DMS79 (cell line): ENCODE measurements around the gene LRCOL1.

Source experiments
- DNase-seq: peaks from one replicate; lab custom pipeline; 2025; lab: John Stamatoyannopoulos, UW

LRCOL1 gene

DNA sequence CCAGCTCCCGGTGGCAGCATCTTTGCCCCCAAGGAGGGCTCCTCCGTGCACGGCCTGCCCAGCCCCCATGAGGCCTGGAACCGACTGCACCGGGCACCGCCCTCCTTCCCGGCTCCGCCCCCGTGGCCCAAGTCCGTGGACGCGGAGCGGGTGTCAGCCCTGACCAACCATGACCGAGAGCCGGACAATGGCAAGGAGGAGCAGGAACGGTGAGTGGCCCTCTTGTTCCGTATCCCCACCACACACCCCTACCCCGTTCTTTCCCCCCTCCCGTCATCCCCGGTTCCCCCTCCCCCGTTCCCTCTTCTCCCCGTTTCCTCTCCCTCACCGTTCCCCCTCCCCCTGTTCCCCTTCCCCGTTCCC lies 28.3 kb downstream of the LRCOL1 start:
- DNase-seq, result no peak

DNA sequence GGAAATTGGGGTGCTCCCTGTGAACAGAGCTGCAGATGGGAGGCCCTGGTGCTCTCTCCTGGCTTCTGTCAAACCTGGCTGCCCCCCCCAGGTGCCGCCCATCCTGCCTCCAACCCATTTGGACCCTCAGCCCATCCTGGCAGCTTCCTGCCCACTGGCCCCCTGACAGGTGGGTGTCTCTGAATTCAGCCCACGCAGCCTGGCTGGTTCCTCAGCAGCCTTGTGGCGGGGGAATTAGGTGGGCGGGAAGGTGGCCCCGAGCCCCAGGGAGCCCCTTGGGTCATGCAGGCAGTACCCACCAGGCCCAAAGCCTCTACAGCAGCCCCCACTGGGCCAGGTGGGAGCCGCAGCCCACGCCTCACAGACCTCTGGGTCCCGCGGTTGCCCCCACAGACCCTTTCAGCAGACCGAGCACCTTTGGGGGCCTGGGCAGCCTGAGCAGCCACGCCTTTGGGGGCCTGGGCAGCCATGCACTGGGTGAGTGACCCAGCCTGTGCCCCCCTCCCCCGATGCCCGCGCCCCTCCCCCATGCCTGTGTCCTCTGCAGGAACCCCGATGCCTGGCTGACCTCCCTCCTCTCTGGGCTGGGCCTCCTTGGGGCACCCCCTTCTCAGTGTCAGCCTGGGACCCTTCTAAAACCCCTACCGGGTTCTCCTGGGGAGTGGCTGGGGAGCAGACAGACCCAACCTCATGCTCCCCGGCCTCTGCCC lies 28.9 kb downstream of the LRCOL1 start:
- DNase-seq, result no peak

DNA sequence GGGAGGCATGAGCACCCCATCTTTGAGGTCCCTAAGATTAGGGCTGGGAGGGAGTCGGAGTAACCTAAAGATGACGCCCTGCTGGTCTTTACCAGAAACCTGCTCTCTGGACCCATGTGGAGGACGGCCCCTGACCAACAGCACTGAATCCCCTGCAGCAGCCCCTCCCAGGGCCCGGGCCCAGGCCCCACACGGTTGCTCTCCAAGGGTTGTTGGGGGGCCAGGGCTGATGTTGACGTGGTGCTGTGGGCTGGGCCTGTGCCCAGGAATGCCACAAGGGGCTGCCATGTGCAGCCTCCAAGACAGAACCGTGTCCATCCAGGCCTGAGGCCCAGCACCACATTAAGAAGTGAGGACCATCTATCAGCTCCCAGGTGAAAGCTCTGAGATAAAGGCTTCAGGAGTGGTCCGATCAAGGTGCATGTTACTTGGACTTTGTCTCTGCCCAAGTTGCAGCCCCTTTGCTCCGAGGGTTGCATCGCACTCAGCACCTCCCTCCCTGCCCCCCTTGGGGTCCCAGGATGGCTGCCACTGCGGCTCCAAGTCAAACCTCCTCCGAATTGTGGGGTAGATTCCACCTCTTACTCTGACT lies 29.6 kb downstream of the LRCOL1 start:
- DNase-seq, result no peak

GRCh38 chr12:132579744-132580143 lies 30.6 kb downstream of the LRCOL1 start:
- no peak for DNase-seq

DNA sequence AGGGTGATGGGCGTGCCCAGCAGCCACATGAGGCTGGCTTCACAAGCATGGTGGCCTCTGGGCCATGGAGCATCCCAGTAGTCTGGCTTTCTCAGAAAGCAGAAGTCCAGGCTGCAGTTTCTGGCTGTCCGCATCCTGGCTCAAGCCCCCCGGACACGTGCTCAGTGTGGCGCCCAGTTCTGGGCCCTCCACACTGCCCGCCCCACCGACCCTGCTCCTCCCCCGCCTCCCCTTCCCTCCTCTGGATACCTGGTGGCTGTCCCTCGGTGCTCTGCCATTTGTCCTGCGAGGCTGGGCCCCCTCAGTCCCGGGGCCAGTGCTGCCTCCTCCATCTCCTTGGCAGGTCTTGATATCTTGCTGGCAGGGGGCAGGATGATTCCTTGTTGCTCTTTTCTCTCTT lies 31.6 kb downstream of the LRCOL1 start:
- no peak for DNase-seq

DNA sequence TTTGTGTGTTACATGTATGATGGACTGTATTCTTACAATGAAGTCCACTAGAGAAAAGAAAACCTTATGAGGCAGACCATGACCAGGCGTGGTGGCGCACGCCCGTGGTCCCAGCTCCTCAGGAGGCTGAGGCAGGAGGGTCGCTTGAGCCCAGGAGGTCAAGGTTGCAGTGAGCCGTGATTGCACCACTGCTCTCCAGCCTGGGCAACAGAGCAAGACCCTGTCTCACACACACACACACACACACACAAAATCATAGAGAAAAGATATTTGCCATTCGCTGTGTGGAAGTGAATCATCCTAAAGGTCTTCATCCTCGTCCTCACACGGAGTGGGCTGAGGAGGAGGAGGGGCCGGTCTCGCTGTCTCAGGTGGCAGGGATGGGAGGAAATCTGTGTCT lies 32.3 kb downstream of the LRCOL1 start:
- no peak for DNase-seq

DNA sequence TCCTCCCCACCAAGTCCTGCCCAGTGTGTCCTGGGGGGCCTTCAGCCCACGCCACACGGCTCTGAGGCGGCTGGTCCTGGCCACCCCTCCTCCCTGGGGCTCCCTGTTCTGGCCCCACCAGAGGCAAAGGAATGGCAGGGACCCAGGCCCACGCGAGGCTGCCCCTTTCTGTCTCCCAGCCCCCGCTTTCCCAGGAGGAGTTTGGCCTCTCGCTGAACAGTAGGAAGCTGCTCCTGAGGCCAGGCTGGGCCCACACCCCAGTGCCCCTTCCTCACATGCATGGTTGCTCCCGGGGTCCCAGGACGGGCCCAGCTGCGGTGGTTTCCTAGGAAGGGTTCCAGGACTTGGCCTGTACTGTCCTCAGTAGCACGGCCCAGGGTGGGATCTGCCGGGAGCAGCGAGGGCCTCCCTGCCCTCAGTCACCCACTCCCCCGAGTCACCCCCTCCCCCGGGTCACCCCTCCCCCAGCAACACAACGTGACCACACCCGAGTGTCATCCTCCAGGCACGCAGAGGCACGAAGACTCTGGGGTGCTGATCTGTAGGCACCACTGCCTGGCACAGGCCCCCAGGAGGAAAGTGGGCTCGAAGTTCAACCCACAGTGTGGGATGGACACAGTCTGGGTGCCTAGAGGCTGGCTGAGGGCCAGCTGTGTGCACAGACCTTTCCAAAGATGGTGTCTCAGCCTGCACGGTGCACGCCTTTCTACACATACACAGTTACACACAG lies 33.0 kb downstream of the LRCOL1 start:
- no peak for DNase-seq

- no peak for DNase-seq
Observed at GRCh38 chr12:132576701-132577100, 33.7 kb downstream of the LRCOL1 start.

DNA sequence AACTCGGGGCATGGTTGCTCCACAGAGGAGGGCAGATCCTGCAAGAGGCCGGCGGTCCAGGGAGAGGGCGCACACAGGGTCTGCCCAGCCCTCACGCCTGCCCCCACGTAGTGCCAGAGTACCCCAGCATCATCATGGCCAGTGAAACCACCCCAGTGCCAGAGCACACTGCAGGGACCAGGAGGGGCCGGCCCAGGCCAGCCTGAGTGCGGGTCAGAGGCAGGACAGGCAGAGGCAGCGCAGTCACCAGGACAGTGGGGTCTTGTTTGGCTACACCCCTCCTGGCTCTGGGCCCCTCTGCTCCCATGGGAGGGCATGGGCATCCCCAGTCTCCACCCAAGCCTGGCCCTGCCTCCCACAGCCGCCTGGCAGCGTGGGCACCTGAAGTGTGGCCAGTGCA lies 34.7 kb downstream of the LRCOL1 start:
- DNase-seq, result no peak

GRCh38 chr12:132574271-132574996 lies 35.9 kb downstream of the LRCOL1 start:
- DNase-seq, result no peak

GRCh38 chr12:132572801-132573760 lies 37.3 kb downstream of the LRCOL1 start:
- DNase-seq, result no peak

GRCh38 chr12:132572106-132572505 lies 38.3 kb downstream of the LRCOL1 start:
- DNase-seq, result no peak

DNA sequence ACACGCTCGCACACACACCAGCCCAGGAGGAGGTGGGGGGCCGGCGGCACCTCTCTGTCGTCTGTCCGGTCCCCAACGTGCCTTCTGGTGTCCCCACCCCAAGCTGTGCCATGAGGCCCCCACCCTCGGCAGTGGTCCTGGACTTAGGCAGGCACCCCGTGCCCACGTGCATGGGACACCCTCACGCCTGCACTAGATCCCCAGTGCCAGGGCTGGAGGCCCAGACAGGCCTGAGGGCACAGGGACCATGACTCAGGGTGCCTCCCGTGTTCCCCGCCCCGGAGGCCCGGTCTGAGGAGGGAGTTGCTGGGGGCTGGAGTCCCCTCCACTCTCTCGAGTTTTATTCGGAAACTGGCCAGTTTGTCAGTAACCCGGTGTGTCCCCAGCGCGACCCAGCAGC lies 38.8 kb downstream of the LRCOL1 start:
- no peak for DNase-seq

DNA sequence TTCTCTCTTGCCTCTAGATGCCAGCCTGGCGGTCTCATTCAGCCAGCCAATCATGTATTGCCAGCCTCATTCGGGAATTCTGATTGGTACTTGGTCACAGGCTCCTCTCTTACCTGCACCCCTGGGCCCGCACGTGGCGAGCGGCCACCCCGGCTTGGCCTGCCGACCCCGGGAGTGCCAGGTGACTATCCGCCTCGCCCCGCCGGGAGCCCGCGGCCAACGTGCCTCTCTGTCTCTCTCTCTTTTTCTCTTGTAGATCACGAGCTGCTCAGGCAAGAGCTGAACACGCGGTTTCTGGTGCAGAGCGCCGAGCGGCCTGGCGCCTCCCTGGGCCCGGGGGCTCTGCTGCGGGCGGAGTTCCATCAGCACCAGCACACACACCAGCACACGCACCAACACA lies 39.3 kb downstream of the LRCOL1 start:
- DNase-seq, result no peak

DNA sequence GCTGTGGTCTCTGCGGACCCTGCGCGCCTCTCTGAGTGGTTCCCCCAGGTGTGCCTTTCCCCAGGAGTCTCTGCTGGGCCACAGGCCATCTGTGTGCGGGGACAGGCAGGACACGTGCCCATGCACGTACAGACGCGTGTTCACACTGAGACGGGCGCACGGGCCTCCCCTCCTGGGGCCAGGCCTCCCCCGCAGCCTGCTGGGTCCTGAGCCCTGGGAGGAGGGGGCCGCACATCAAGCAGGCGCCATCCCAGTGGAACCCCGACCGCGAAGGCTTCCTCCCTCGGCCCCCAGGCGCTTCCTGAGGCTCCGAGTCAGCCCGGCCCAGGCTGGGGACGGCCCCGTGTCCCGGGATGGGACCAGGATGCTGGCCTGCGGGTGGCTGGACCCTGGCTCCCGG lies 39.7 kb downstream of the LRCOL1 start:
- no peak for DNase-seq

DNA sequence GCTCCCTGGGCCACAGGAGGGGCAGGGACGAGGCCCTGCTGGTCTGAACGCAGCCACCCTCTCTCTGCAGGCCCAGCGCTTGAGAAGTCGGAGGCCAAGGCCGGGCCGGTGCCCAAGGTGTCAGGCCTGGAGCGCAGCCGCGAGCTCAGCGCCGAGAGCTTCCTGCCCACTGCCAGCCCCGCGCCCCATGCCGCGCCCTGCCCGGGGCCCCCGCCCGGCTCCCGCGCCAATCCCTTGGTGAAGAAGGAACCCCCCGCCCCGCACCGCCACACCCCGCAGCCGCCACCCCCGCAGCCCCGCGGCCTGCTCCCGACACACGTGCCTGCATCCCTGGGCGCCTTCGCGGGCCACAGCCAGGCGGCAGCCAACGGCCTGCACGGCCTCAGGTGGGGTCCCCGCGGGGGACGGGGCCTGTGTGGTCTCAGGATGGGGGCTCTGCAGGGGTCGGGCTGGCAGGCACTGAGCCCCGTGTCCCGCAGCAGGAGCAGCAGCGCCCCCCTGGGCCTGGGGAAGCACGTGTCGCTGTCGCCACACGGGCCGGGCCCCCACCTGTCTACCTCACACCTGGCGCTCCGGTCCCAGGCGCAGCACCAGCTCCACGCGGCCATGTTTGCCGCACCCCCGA lies 40.4 kb downstream of the LRCOL1 start:
- DNase-seq, result no peak

DNA sequence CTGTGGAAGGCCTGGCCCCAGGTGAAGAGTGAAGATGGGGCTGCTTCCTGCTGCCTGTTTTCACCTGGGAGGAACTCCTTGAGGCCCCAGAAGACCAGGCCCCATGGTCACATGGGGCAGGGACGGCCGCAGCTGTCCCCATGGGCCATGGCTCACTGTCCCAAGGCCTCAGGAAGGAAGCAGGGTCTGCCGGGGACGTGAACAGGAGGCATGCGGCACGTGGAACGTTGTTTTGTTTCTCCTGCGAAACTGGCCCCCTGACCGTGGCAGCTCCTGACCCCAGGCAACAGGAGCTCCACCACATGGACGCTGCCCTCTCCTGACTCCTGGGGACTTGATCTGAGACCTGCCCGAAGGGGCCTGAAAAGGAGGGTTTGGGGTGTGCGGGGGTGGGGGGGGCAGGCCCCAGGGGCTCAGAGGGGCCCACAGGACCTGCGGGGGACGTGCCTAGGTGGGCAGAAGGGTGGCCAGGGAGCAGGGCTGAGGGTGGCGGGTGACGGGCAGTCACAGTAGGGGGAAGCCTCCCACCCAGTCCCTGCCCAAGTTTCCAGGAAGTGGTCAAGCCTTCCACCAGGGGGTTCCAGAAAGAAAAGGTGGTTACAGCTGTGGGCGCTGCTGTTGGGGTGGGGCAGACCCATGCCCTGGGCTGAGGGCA lies 41.4 kb downstream of the LRCOL1 start:
- no peak for DNase-seq

DNA sequence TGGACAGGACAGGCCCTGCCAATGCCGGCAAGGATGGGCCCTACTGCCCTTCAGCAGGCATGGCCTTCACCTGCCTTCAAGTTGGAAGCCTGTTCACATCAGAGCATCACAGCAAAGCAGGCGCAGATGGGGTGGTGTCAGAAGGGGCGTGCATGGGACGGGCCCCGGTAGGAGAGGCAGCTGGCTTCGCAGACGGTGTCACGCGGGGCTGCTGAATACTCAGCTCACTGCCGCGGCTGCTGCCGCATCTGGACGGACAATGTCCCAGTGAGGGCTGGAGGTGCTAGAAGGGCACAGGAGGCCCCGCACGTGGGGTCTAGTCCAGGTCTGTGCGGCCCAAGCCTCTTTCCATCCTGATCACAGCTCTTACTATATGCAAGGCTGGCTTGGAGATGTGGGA lies 42.1 kb downstream of the LRCOL1 start:
- DNase-seq, result no peak

- no peak for DNase-seq
Observed at GRCh38 chr12:132566516-132567131, 43.8 kb downstream of the LRCOL1 start.

DNA sequence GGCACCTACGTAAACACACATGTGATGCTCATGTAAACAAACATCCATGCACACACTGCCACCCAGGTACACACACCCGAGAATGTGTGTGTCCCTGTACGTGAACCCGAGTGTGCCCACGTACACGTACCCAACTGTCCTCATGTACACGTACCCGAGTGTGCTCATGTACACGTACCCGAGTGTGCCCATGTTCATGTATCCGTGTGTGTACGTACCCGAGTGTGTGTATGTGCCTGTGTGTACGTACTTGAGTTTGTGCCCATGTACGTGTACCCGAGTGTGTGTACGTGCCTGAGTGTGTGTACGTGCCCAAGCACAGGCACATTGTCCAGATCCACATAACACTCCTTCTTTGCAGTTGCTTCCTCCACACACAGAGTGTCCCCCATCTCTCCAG lies 45.0 kb downstream of the LRCOL1 start:
- no peak for DNase-seq
